Kidney epithelial cell (primary cell): Measurements from ENCODE around the gene SIDT2. TPM values are rescaled to one million over a fixed set of nuclear protein-coding genes. Genes with fewer than 3 reads are reported as not detected.
A peak's percentile ranks its signal among the peaks of the same experiment; 100 is the strongest.

Experiments used
- DNase-seq: peaks from one replicate; pipeline ENCODE4 v3.0.0-alpha.2; 2010; ENCODE audit warnings: low read depth
- H3K27me3 ChIP-seq: 2 replicates; pipeline ENCODE4 v1.6.0; 2011; ENCODE audit warnings: low read length; ENCODE audit not compliant: control insufficient read depth, insufficient read depth
- H3K36me3 ChIP-seq: 2 replicates; pipeline ENCODE4 v1.5.1; 2011; ENCODE audit warnings: low read length; ENCODE audit not compliant: control insufficient read depth, insufficient read depth
- H3K4me3 ChIP-seq: 2 replicates; pipeline ENCODE4 v1.5.1; 2011; ENCODE audit warnings: low read depth, mild to moderate bottlenecking, control low read depth, low read length
- total RNA-seq: library from RNA; depleted of rRNA; stranded (reverse); fragments of >200 nt; gene quantifications from 2 replicates; pipeline ENCODE4 v1.2.3, GENCODE V29; 2015
- TF ChIP-seq, protein P1 (sequence below): IDR thresholded peaks from 2 replicates; pipeline ENCODE4 v1.5.1; 2011; ENCODE audit warnings: mild to moderate bottlenecking, moderate library complexity, low read length, control low read depth, inconsistent platforms; ENCODE audit not compliant: insufficient read depth, poor library complexity, severe bottlenecking

Gene SIDT2
- total RNA-seq, 1 donor from 2014 or later: 14.6 TPM

DNA sequence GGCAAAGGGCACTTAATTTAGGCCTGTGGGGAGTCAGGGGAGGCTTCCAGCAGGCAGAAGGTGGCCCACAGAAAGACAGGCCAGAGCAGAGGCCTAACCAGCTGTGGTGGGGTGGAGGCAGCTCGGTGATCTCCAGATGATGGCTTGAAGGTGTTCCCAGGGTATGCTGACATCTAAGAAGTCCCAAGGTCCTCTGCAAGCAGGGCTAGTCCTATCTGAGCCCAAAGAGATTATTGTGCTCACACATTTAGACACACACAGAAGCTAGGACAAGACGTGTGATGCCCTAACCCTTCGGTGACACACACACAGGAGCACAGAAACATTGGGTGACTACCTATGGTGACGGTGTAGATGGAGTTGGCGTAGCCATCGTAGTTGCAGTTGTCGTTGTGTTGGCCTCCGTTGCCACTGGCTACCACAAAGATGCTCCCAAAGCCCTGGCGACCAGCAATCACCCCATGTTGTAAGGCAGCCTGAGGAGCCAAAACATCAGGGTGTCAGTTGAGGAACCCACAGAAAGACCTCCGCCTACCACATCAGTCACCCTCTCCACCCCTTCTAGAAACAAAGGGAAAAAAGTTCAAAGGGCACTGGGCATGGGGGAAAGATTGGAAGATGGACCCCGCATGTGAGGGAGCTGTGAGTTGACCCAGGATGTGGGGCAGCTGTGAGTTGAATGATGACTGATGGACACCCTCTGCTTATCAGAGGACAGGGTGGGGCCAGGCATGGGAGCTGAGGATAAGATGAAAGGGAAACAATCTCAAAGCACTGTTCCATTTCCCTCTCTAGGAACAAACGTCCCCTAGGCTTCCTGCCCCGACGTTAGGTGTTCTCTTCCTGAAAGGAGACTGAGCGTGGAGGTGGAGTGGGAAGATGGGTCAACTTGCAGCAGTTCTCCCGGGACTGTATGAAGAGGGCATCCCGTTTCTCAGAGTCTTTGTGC is 45.5 kb downstream of the SIDT2 start:
- DNase-seq: no peak
- H3K36me3 ChIP-seq: peaks cover 2% of the 10 kb centered on the region

DNA sequence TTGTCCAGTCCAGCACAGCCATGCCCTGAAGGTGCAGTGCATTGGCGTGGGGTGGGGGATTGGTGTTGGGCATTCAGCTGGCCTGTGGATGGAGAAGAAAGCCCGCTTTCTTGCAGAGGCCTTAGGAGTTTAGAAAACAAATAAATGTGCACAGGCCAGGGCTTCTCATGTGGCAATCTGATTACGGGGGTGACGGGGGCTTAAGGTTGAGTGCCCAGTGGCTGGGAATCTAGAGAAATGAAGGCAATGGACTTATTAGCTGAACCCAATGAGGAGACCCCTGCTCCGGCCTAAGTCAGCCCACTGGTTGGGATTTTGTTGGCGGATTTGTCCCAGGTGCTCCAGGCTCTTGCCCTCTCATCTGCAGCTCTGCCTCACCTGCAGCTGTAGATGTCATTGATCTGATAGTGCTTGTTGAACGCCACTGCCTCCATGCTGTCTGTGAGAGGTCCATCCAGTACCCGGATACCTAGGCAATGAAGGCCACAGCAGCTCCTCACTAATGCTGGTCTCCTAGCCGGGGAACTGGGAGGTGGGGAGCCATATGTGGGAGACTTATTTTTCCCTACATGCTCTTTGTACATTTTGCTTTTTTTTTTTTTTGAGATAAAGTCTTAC is 47.1 kb downstream of the SIDT2 start:
- DNase-seq: no peak
- no peaks in the 10 kb centered on the region for H3K27me3 ChIP-seq
- no peak overlapping the region for H3K4me3 ChIP-seq
- TF ChIP-seq, protein P1, sequence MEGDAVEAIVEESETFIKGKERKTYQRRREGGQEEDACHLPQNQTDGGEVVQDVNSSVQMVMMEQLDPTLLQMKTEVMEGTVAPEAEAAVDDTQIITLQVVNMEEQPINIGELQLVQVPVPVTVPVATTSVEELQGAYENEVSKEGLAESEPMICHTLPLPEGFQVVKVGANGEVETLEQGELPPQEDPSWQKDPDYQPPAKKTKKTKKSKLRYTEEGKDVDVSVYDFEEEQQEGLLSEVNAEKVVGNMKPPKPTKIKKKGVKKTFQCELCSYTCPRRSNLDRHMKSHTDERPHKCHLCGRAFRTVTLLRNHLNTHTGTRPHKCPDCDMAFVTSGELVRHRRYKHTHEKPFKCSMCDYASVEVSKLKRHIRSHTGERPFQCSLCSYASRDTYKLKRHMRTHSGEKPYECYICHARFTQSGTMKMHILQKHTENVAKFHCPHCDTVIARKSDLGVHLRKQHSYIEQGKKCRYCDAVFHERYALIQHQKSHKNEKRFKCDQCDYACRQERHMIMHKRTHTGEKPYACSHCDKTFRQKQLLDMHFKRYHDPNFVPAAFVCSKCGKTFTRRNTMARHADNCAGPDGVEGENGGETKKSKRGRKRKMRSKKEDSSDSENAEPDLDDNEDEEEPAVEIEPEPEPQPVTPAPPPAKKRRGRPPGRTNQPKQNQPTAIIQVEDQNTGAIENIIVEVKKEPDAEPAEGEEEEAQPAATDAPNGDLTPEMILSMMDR: no peak
- peaks cover 2% of the 10 kb centered on the region for H3K36me3 ChIP-seq

More for the DNA sequence above, 45.5 kb downstream of the SIDT2 start:
- Histone ChIP-seq H3K27me3 (no peaks in the 10 kb centered on the region), H3K4me3 (no peak overlapping the region)
- TF ChIP-seq, protein P1: no peak

DNA sequence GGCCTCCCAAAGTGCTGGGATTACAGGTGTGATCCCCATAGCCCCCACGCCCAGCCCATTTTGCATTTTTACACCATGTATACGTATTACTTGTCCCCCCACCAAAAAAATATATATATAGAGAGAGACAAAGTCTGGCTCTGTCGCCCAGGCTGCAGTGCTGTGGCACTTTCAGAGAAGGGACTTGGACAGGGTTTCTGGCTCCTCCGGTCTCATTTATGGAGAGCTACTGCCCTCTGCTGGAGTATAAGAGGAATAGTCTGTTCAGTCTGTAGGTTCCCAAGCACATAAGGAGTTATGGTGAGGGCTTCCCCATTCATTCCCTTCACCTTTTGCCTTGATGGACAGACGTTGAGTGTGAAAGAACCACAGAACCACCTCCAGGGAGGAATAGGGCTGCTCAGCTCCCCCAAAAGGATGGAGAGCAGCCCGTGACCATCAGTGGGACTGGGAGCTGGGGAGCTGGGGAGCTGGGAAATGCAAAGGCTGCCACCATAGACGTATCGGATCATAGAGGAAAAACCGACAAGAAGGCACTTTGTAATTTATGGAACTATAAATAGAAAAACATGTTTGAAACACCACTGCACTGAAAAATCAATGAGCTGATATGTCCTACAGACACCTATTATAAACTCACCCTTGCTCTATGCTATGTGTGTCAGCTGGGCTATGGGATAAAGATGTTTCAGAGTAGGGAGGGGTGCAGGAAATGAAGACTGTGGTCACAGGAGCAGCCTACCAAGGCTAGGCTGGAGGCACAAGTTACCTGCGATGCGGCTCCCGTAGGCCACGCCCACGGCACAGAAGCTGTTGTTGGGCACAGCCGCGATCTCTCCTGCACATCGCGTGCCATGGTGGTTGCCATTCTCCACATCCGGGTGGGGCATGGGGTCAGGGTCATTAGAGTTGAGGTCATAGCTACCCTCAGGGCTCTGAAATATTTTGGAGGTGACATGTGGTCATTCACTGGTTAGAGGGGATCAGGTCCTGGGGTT is 48.1 kb downstream of the SIDT2 start:
- Histone ChIP-seq H3K27me3 (no peaks in the 10 kb centered on the region), H3K4me3 (no peak overlapping the region), H3K36me3 (peaks cover 2% of the 10 kb centered on the region)
- TF ChIP-seq, protein P1: peak; percentile 69
- DNase-seq: peak; percentile 37

- H3K4me3 ChIP-seq: no peak overlapping the region
- H3K36me3 ChIP-seq: peaks cover 2% of the 10 kb centered on the region
- no peaks in the 10 kb centered on the region for H3K27me3 ChIP-seq
- DNase-seq: no peak
- TF ChIP-seq, protein P1: no peak
These were observed 49.5 kb downstream of the SIDT2 start for GRCh38 chr11:117228091-117228490.

DNA sequence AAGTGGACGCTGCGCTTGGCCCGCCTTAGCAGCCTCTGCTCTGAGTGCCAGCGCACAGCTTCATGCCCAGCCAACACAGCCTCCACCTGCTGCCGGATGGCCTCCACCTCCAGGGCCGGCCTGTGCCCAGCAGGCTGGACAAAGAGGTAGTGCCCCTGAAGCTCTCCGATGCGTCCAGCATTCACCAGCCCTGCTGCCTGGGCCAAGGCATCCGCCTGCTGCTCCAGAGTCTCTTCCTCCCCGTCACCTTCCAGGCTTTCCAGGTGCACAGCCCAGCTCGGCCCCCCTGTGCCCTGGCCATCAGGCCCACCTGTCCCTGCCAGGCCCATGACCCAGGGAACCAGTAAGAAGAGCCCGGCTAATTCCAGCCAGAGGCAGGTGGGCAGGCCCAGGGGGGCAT is 50.9 kb downstream of the SIDT2 start:
- no peak for DNase-seq
- Histone ChIP-seq H3K36me3 (no peaks in the 10 kb centered on the region), H3K27me3 (no peaks in the 10 kb centered on the region), H3K4me3 (no peak overlapping the region)
- TF ChIP-seq, protein P1: no peak
